Activated CD8-positive, alpha-beta memory T cell treated with anti-CD3 and anti-CD28 coated beads, Interleukin-2, amount 50 U/mL, for 4 hours (primary cell): Measurements from ENCODE around the gene TMEM26.
"Not testable (repeated sequence)": the region's sequence is repeated elsewhere in the genome, so short reads cannot be mapped to it uniquely, and the experiment has no call there.

ENCODE experiments used
- DNase-seq: peaks from one replicate; pipeline ENCODE4 v3.0.0-alpha.2; 2020

TMEM26 gene

GRCh38 chr10:61398366-61399129 is 54.6 kb downstream of the TMEM26 start:
- DNase-seq = no peak

GRCh38 chr10:61397175-61397986 is 55.8 kb downstream of the TMEM26 start:
- no peak for DNase-seq

GRCh38 chr10:61391281-61391680 is 61.9 kb downstream of the TMEM26 start:
- no peak for DNase-seq

- no peak for DNase-seq
Measured at GRCh38 chr10:61390851-61391250, 62.3 kb downstream of the TMEM26 start.

- no peak for DNase-seq
Measured at GRCh38 chr10:61389887-61390286, 63.3 kb downstream of the TMEM26 start.

- DNase-seq = not testable (repeated sequence)
Measured at GRCh38 chr10:61388986-61389385, 64.2 kb downstream of the TMEM26 start.

GRCh38 chr10:61385231-61386001 is 67.8 kb downstream of the TMEM26 start:
- no peak for DNase-seq

- not testable (repeated sequence) for DNase-seq
Measured at GRCh38 chr10:61381153-61381552, 72.0 kb downstream of the TMEM26 start.

GRCh38 chr10:61378865-61379264 is 74.3 kb downstream of the TMEM26 start:
- no peak for DNase-seq

GRCh38 chr10:61376908-61377368 is 76.2 kb downstream of the TMEM26 start:
- no peak for DNase-seq

- no peak for DNase-seq
Measured at GRCh38 chr10:61376377-61376776, 76.8 kb downstream of the TMEM26 start.

GRCh38 chr10:61366365-61366764 is 86.8 kb downstream of the TMEM26 start:
- no peak for DNase-seq

- DNase-seq = no peak
Measured at GRCh38 chr10:61364619-61365018, 88.6 kb downstream of the TMEM26 start.

GRCh38 chr10:61363006-61363405 is 90.2 kb downstream of the TMEM26 start:
- DNase-seq = no peak

- no peak for DNase-seq
Measured at GRCh38 chr10:61359452-61359851, 93.7 kb downstream of the TMEM26 start.

GRCh38 chr10:61357687-61358086 is 95.5 kb downstream of the TMEM26 start:
- no peak for DNase-seq
